ENCODE measurements around the gene ARHGAP26. TPM values are rescaled to one million over a fixed set of nuclear protein-coding genes. Genes with fewer than 3 reads are reported as not detected.

ARHGAP26 gene
- total RNA-seq, 6 experiments from 2014 or later = 6.7 to 14.5 (median 8.3) TPM

DNA sequence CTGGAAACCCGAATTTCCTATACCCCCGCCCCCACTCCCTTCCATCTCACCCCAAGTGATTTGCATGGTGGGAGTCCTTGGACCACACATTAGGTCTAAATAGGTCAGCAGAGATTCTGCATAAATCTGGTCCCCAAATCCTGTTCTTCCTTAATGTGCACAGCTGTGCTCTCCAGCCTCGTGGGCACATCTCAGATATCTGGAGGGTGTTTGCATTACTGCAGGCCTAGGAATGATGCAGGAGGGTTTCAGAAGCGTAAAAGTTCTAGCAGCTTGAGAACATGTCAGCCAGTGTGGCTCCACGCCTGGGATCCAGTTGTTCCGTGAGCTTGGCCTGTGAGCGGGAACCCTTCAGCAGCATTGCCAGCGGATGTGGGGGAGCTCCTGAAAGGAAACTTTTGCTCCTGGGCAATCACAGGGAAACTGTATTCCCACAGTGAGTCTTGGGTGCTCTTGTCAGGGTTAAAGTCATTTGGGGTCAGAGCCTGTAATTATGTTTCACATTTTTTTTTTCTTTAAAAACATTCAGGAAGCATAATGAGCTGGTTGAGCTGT, 12.9 kb downstream of the ARHGAP26 start:
- no peak overlapping the region for H3K4me3 ChIP-seq
- TF ChIP-seq, protein P1, sequence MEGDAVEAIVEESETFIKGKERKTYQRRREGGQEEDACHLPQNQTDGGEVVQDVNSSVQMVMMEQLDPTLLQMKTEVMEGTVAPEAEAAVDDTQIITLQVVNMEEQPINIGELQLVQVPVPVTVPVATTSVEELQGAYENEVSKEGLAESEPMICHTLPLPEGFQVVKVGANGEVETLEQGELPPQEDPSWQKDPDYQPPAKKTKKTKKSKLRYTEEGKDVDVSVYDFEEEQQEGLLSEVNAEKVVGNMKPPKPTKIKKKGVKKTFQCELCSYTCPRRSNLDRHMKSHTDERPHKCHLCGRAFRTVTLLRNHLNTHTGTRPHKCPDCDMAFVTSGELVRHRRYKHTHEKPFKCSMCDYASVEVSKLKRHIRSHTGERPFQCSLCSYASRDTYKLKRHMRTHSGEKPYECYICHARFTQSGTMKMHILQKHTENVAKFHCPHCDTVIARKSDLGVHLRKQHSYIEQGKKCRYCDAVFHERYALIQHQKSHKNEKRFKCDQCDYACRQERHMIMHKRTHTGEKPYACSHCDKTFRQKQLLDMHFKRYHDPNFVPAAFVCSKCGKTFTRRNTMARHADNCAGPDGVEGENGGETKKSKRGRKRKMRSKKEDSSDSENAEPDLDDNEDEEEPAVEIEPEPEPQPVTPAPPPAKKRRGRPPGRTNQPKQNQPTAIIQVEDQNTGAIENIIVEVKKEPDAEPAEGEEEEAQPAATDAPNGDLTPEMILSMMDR (IDR thresholded peaks at IDR 0.05) = no peak
- no peak for TF ChIP-seq POLR2A (IDR thresholded peaks at IDR 0.05)
- WGBS (ENCODE audit: insufficient coverage, low coverage, low lambda C conversion rate, missing lambda C conversion rate) = 58% methylated on average over 3 of the region's 8 CpGs
- no peaks in the 10 kb centered on the region for H3K36me3 ChIP-seq
- H3K27ac ChIP-seq = peak overlapping the region in 1 of 3 donors; percentile 16
- DNase-seq (no peak), ATAC-seq (peak; percentile 16 to 38 (median 34))
- no peaks in the 10 kb centered on the region for H3K9me3 ChIP-seq
- intact Hi-C loops (cut with DNase I) = no loop called here
- peaks cover 0 to 9% (median 0%) of the 10 kb centered on the region in 4 donors for H3K4me1 ChIP-seq
- no peaks in the 10 kb centered on the region for H3K27me3 ChIP-seq

DNA sequence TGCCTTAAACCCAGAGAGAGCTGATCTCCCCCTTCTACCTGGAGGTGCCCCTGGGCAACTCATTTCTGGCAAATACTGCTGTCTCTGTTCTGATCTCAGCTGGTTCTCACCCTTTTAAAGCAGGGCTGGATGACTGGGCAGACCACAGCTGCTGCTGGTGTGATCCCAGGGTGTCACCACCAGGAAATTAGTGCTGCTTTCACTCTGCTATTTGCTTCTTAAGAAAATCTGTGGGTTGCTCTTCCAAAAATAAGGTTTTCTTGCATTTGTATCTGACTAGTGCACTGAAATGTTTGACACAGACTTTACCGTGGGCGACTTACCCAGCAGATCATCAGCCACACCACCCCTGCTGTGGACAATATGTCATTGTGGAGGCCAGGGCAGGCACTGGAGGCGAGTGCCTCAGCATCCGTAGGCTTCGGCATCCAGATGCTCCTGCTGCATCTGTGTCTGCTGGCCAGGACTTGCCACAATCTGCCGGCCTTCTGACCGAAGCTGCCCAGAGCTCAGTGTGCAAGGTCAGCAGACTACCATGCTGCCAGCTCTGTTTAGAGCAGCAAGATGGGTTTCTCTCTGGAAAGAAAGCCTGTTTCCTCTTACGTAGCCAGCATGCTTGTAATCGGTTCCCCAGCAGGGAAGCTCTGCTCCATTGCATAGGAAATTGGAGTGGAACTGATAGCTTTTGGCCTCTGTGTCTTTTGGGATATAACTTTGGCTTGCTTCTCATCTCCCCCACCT, 13.6 kb downstream of the ARHGAP26 start:
- Histone ChIP-seq H3K4me1 (peaks cover 0 to 9% (median 0%) of the 10 kb centered on the region in 4 donors), H3K4me3 (no peak overlapping the region), H3K36me3 (no peaks in the 10 kb centered on the region), H3K9me3 (no peaks in the 10 kb centered on the region), H3K27ac (peak overlapping the region in 2 of 3 donors; percentile 13 to 16), H3K27me3 (no peaks in the 10 kb centered on the region)
- intact Hi-C loops (cut with DNase I) = no loop called here
- 27% methylated on average over 4 of the region's 9 CpGs for WGBS (ENCODE audit: insufficient coverage, low coverage, low lambda C conversion rate, missing lambda C conversion rate)
- DNase-seq = no peak
- peak; percentile 71 to 81 (median 75) for ATAC-seq
- no peak for TF ChIP-seq POLR2A (IDR thresholded peaks at IDR 0.05)
- TF ChIP-seq, protein P1 (IDR thresholded peaks at IDR 0.05) = no peak

DNA sequence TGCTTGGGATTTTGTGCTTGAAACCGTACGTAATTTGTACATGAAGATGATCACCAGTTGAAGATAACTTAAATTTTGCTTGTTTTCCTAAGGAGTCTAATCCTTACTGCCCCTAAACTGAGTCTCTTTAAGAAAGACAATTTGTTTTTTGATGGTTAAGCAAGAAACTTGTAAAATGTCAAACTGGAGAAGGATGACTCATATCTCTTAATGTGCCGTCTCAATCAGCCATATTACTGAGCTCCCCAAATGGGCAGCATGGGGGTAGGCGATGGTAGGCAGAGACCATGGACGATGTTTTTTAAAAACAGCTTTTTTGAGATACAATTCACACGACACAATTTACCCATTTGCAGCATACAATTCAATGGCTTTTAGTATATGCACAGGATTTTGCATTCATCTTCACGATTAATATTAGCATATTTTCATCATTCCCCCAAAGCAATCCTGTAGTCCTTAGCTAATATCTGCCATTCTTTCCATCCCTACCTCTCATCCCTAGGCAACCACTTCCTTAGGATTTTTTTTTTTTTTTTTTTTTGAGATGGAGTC, 14.3 kb downstream of the ARHGAP26 start:
- DNase-seq (no peak), ATAC-seq (no peak)
- Histone ChIP-seq H3K36me3 (no peaks in the 10 kb centered on the region), H3K27me3 (no peaks in the 10 kb centered on the region), H3K4me3 (no peak overlapping the region), H3K4me1 (peaks cover 0 to 9% (median 0%) of the 10 kb centered on the region in 4 donors), H3K27ac (peak overlapping the region in 2 of 3 donors; percentile 13 to 16), H3K9me3 (no peaks in the 10 kb centered on the region)
- 69% methylated on average over 7 of the region's 7 CpGs for WGBS (ENCODE audit: insufficient coverage, low coverage, low lambda C conversion rate, missing lambda C conversion rate)
- TF ChIP-seq, protein P1 (IDR thresholded peaks at IDR 0.05) = no peak
- no peak for TF ChIP-seq POLR2A (IDR thresholded peaks at IDR 0.05)
- intact Hi-C loops (cut with DNase I) = no loop called here

DNA sequence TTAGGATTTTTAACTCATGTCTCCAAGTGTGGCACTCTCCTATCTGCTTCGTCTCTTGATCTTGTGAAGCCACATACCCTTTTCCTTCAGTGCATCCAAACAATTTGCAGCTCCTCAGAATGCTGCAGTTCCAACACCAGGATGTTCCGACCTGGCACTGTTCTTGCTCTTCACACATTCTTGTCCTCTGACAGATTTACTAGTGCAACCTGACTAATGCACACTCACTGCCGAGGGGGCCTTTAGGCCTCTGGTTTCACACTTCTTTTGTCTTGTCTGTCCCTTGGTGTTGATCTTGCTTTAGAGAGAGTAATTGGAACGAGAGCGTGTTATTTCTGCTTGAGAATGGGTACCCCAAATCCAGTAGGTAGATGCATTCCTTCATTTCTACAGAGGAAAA, 15.0 kb downstream of the ARHGAP26 start:
- DNase-seq (no peak), ATAC-seq (no peak)
- 92% methylated on average over 4 of the region's 5 CpGs for WGBS (ENCODE audit: insufficient coverage, low coverage, low lambda C conversion rate, missing lambda C conversion rate)
- no peaks in the 10 kb centered on the region for H3K27me3 ChIP-seq
- H3K27ac ChIP-seq = no peak overlapping the region
- peaks cover 0 to 9% (median 0%) of the 10 kb centered on the region in 4 donors for H3K4me1 ChIP-seq
- TF ChIP-seq POLR2A (IDR thresholded peaks at IDR 0.05) = no peak
- TF ChIP-seq, protein P1 (IDR thresholded peaks at IDR 0.05) = no peak
- intact Hi-C loops (cut with DNase I) = no loop called here
- no peak overlapping the region for H3K4me3 ChIP-seq
- H3K36me3 ChIP-seq = no peaks in the 10 kb centered on the region
- no peaks in the 10 kb centered on the region for H3K9me3 ChIP-seq
